GM23338 (cell line): ENCODE data around the gene VMO1.

Experiments used
- CREB1 ChIP-seq: fragments of 250-450 bp; sonication (Bioruptor Pico); IDR thresholded peaks from 2 replicates; pipeline ENCODE4 v1.5.0; 2020; ENCODE audit warnings: low read depth, mild to moderate bottlenecking, moderate library complexity
- CTCF ChIP-seq, 2 experiments: fragments of 200-600 bp in 1 of 2; sonication (generic) in 1 of 2; conservative IDR thresholded peaks; 2 replicates each; pipeline versions ENCODE4 v1.5.1 to v1.6.1; 2016 to 2017; ENCODE audit warnings: antibody characterized with exemption in 2 of 2, low read depth in 2 of 2, mild to moderate bottlenecking in 2 of 2, moderate library complexity in 1 of 2
- ETS1 ChIP-seq: IDR thresholded peaks from 2 replicates; pipeline ENCODE4 v1.6.1; 2016; ENCODE audit warnings: antibody characterized with exemption
- EZH2 ChIP-seq: fragments of 200-600 bp; sonication (generic); IDR thresholded peaks from one replicate; pipeline ENCODE4 v1.8.0; 2017; ENCODE audit warnings: antibody characterized with exemption, mild to moderate bottlenecking, low read depth; ENCODE audit not compliant: unreplicated experiment
- EZH2phosphoT487 ChIP-seq: fragments of 200-600 bp; sonication (generic); IDR thresholded peaks from one replicate; pipeline ENCODE4 v1.8.1; 2018; ENCODE audit warnings: antibody characterized with exemption; ENCODE audit not compliant: unreplicated experiment
- JUNB ChIP-seq: IDR thresholded peaks from one replicate; pipeline ENCODE4 v1.6.1; 2016; ENCODE audit warnings: antibody characterized with exemption; ENCODE audit not compliant: unreplicated experiment
- POLR2AphosphoS5 ChIP-seq: IDR thresholded peaks from 2 replicates; pipeline ENCODE4 v1.6.1; 2016; ENCODE audit warnings: antibody characterized with exemption, low read depth
- REST ChIP-seq: IDR thresholded peaks from one replicate; pipeline ENCODE4 v1.6.1; 2018; ENCODE audit warnings: antibody characterized with exemption; ENCODE audit not compliant: unreplicated experiment
- ZNF331 ChIP-seq: fragments of 250-450 bp; sonication (Bioruptor Pico); IDR thresholded peaks from 2 replicates; pipeline ENCODE4 v1.5.0; 2020; ENCODE audit warnings: low read depth, mild to moderate bottlenecking, moderate library complexity

- TF ChIP-seq CTCF (conservative IDR thresholded peaks at IDR 0.05; ENCODE audit: low read depth in 2 of 2) (no peak), POLR2AphosphoS5 (0 out of 2 replicates have a peak, but pooled peaks have one; percentile 45), EZH2 (no peak), REST (peak; percentile 4), CREB1 (CRISPR knock-in tag) (peak; percentile 80), JUNB (no peak), ETS1 (no peak), EZH2phosphoT487 (no peak), ZNF331 (CRISPR knock-in tag) (no peak)
Observed at GRCh38 chr17:4833178-4833940, 47.2 kb upstream of the VMO1 start, which contains the start of gene MINK1.
